SK-N-SH treated with all-trans-retinoic acid at 6 μM for 48 hours (cell line): ENCODE measurements around the gene MRPL11.
A peak's percentile ranks its signal among the peaks of the same experiment; 100 is the strongest.

Experiments
- ATAC-seq: fragments of 200-7000 bp; cut with Tn5 transposase; 3 replicates; pipeline ENCODE4 v1.9.1; 2020; ENCODE audit warnings: mild to moderate bottlenecking, moderate library complexity
- ARNTL ChIP-seq: fragments of 450-650 bp; formaldehyde crosslinking; IDR thresholded peaks from 2 replicates; pipeline ENCODE4 v1.5.0; 2020; ENCODE audit warnings: low read depth, mild to moderate bottlenecking, moderate library complexity, borderline replicate concordance
- BACH2 ChIP-seq: fragments of 250-450 bp; sonication (Bioruptor Pico); IDR thresholded peaks from 2 replicates; pipeline ENCODE4 v1.9.0; 2021; ENCODE audit warnings: mild to moderate bottlenecking, borderline replicate concordance
- CSDC2 ChIP-seq: fragments of 250-450 bp; sonication (Bioruptor Pico); IDR thresholded peaks from 2 replicates; pipeline ENCODE4 v1.5.0; 2020; ENCODE audit warnings: mild to moderate bottlenecking, moderate library complexity
- ESRRG ChIP-seq: fragments of 250-450 bp; sonication (Bioruptor Pico); IDR thresholded peaks from 2 replicates; pipeline ENCODE4 v1.6.1; 2021; ENCODE audit warnings: mild to moderate bottlenecking
- GLIS3 ChIP-seq: fragments of 250-450 bp; sonication (Bioruptor Pico); IDR thresholded peaks from 2 replicates; pipeline ENCODE4 v1.5.0; 2020; ENCODE audit warnings: mild to moderate bottlenecking, moderate library complexity
- ISL1 ChIP-seq: fragments of 250-450 bp; sonication (Bioruptor Pico); IDR thresholded peaks from 2 replicates; pipeline ENCODE4 v2.1.2; 2022; ENCODE audit warnings: mild to moderate bottlenecking, moderate library complexity
- OSR1 ChIP-seq: fragments of 250-450 bp; sonication (Bioruptor Pico); IDR thresholded peaks from 2 replicates; pipeline ENCODE4 v1.8.0; 2022; ENCODE audit warnings: moderate library complexity, mild to moderate bottlenecking, inconsistent platforms
- PPARA ChIP-seq: fragments of 250-450 bp; sonication (Bioruptor Pico); IDR thresholded peaks from 2 replicates; pipeline ENCODE4 v1.5.0; 2020; ENCODE audit warnings: mild to moderate bottlenecking, borderline replicate concordance
- RARB ChIP-seq: fragments of 250-450 bp; sonication (Bioruptor Pico); IDR thresholded peaks from 2 replicates; pipeline ENCODE4 v1.8.0; 2021; ENCODE audit warnings: mild to moderate bottlenecking, moderate library complexity
- SNAI2 ChIP-seq: fragments of 250-450 bp; sonication (Bioruptor Pico); IDR thresholded peaks from 2 replicates; pipeline ENCODE4 v1.5.0; 2020; ENCODE audit warnings: mild to moderate bottlenecking, moderate library complexity
- TCF4 ChIP-seq: fragments of 250-450 bp; sonication (Bioruptor Pico); IDR thresholded peaks from 2 replicates; pipeline ENCODE4 v1.8.0; 2021; ENCODE audit warnings: mild to moderate bottlenecking, moderate library complexity, borderline replicate concordance
- TOX ChIP-seq: fragments of 250-450 bp; sonication (Bioruptor Pico); IDR thresholded peaks from 2 replicates; pipeline ENCODE4 v1.8.0; 2021; ENCODE audit warnings: mild to moderate bottlenecking, moderate library complexity, borderline replicate concordance
- ZFP3 ChIP-seq: fragments of 250-450 bp; sonication (Bioruptor Pico); IDR thresholded peaks from 2 replicates; pipeline ENCODE4 v1.5.0; 2020; ENCODE audit warnings: mild to moderate bottlenecking, moderate library complexity
- ZFP30 ChIP-seq: fragments of 450-650 bp; formaldehyde crosslinking; IDR thresholded peaks from 2 replicates; pipeline ENCODE4 v1.5.0; 2022; ENCODE audit warnings: mild to moderate bottlenecking, moderate library complexity
- ZNF565 ChIP-seq: fragments of 450-650 bp; formaldehyde crosslinking; conservative IDR thresholded peaks from 2 replicates; pipeline ENCODE4 v1.5.0; 2020; ENCODE audit warnings: low read depth, mild to moderate bottlenecking, moderate library complexity
- ZNF70 ChIP-seq: fragments of 450-650 bp; formaldehyde crosslinking; IDR thresholded peaks from 2 replicates; pipeline ENCODE4 v1.5.0; 2020; ENCODE audit warnings: mild to moderate bottlenecking, moderate library complexity
- ZNF8 ChIP-seq: fragments of 450-650 bp; formaldehyde crosslinking; IDR thresholded peaks from 2 replicates; pipeline ENCODE4 v1.5.0; 2020; ENCODE audit warnings: mild to moderate bottlenecking, moderate library complexity
- TF ChIP-seq, protein P1 (sequence below): fragments of 250-450 bp; sonication (Bioruptor Pico); IDR thresholded peaks from 2 replicates; pipeline ENCODE4 v1.8.0; 2021; ENCODE audit warnings: low read depth, mild to moderate bottlenecking, moderate library complexity, borderline replicate concordance
- TF ChIP-seq, protein P2 (sequence below): fragments of 250-450 bp; sonication (Bioruptor Pico); IDR thresholded peaks from 2 replicates; pipeline ENCODE4 v1.5.1; 2021; ENCODE audit warnings: mild to moderate bottlenecking, moderate library complexity
- TF ChIP-seq, protein P3 (sequence below): fragments of 250-450 bp; sonication (Bioruptor Pico); IDR thresholded peaks from 2 replicates; pipeline ENCODE4 v1.5.1; 2020; ENCODE audit warnings: low read depth, mild to moderate bottlenecking, moderate library complexity
- TF ChIP-seq, protein P4 (sequence below): fragments of 250-450 bp; sonication (Bioruptor Pico); IDR thresholded peaks from 2 replicates; pipeline ENCODE4 v1.8.0; 2020; ENCODE audit warnings: mild to moderate bottlenecking, moderate library complexity, borderline replicate concordance
- TF ChIP-seq, protein P5 (sequence below): fragments of 250-450 bp; sonication (Bioruptor Pico); IDR thresholded peaks from 2 replicates; pipeline ENCODE4 v1.5.0; 2020; ENCODE audit warnings: mild to moderate bottlenecking, moderate library complexity

Gene MRPL11

DNA sequence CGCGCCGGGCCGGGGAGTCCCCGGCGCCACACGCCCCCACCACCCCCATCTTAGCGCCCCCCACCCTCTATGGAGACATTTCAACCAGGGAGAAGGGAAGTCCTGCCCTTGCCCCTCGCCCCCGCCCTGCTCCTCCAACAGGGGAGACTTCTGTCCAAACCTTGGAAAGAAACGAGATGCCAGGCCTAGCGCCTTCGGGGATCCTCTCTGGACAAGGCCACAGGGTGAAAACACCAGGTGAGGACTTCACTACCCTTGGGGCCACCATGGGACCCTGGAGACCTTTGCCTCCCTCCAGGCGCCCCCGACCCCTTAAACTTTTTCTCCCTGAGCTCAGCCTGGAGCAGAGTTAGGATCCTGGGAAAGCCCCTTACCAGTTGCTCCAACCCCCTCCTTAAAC lies 29.4 kb downstream of the MRPL11 start (continued):
- TF ChIP-seq, protein P1, sequence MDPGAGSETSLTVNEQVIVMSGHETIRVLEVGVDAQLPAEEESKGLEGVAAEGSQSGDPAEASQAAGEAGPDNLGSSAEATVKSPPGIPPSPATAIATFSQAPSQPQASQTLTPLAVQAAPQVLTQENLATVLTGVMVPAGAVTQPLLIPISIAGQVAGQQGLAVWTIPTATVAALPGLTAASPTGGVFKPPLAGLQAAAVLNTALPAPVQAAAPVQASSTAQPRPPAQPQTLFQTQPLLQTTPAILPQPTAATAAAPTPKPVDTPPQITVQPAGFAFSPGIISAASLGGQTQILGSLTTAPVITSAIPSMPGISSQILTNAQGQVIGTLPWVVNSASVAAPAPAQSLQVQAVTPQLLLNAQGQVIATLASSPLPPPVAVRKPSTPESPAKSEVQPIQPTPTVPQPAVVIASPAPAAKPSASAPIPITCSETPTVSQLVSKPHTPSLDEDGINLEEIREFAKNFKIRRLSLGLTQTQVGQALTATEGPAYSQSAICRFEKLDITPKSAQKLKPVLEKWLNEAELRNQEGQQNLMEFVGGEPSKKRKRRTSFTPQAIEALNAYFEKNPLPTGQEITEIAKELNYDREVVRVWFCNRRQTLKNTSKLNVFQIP (CRISPR knock-in tag) = no peak

DNA sequence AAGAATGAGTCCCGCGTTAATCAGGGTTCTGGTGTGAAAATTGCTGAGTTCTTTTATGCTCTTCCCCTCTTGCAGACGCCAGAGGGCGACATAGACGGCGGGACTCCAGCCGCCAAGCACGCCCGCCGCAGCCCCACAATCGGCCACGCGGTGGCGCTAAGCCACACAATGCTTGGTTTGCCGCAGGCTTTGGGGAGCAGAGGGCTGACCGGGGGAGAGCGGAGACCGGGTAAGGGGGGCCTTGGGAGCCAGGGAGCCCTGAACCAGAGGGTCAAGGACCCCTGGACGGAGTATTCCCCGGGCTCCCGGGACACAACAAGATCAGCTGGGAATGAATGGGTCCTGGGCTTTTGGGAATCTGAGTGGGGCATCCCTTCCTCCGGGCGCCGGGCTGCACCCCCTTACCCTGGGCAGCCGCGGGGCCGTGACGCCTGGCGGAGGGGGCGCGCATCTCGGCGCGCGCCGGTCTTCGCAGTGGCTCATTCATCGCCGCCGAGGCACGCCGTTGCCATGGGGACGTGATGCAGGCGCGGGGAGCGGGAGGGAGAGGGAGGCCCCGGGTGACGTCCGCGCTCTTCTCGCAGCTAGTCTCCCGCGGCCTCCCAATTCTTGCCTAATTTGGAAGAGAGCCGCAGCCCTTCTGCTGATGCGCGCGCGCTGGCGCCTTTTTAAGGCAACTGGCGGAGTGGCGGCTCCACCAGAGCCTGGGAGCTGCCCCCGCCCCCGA lies 30.0 kb downstream of the MRPL11 start:
- no peak for TF ChIP-seq ARNTL
- no peak for TF ChIP-seq ZNF565
- TF ChIP-seq CSDC2 (CRISPR knock-in tag) = 0 out of 2 replicates have a peak, but pooled peaks have one; percentile 51
- ATAC-seq = peak; percentile 89

DNA sequence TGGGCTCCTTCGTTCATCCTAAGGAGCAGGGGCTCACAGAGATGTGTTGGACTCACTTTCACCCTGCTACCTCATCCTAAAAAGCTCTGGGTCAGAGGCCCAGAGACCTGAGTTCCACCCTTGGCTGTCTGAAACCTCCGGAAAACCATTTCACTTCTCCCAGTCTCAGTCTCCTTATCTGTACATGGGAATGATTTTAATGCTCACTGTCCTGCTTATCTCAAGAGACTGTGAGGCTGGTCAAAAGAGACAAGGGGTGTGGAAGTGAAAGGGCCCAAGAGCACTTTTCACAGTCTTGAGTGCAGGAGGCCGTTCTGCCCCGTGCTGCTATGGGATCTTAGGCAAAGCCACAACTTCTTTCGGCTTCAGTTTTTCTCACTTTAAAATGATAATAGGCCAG lies 31.0 kb downstream of the MRPL11 start:
- no peak for ATAC-seq
- TF ChIP-seq, protein P2, sequence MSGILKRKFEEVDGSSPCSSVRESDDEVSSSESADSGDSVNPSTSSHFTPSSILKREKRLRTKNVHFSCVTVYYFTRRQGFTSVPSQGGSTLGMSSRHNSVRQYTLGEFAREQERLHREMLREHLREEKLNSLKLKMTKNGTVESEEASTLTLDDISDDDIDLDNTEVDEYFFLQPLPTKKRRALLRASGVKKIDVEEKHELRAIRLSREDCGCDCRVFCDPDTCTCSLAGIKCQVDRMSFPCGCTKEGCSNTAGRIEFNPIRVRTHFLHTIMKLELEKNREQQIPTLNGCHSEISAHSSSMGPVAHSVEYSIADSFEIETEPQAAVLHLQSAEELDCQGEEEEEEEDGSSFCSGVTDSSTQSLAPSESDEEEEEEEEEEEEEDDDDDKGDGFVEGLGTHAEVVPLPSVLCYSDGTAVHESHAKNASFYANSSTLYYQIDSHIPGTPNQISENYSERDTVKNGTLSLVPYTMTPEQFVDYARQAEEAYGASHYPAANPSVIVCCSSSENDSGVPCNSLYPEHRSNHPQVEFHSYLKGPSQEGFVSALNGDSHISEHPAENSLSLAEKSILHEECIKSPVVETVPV (CRISPR knock-in tag) = no peak
- TF ChIP-seq OSR1 (CRISPR knock-in tag) (no peak), TOX (CRISPR knock-in tag) (no peak)
- TF ChIP-seq, protein P3, sequence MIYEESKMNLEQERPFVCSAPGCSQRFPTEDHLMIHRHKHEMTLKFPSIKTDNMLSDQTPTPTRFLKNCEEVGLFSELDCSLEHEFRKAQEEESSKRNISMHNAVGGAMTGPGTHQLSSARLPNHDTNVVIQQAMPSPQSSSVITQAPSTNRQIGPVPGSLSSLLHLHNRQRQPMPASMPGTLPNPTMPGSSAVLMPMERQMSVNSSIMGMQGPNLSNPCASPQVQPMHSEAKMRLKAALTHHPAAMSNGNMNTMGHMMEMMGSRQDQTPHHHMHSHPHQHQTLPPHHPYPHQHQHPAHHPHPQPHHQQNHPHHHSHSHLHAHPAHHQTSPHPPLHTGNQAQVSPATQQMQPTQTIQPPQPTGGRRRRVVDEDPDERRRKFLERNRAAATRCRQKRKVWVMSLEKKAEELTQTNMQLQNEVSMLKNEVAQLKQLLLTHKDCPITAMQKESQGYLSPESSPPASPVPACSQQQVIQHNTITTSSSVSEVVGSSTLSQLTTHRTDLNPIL (CRISPR knock-in tag) = no peak

DNA sequence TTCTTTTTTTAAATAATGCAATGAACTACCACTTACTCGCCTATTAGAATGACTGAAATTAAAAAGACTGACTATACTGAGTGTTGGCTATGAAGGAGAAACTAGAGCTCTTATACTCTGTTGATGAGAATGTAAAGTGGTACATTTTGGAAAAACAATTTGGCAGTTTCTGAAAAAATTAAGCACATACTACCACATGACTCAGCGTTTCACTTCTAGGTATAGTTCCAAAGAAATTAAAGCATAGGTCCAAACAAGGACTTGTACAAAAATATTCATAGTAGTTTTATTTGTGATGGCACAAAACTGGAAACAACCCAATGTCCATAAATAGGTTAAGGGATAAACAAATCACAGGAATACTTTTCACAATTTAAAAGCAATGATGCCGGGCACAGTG lies 44.7 kb downstream of the MRPL11 start:
- TF ChIP-seq SNAI2 (CRISPR knock-in tag) = no peak
- TF ChIP-seq ARNTL = no peak
- no peak for TF ChIP-seq ISL1
- TF ChIP-seq, protein P3 (CRISPR knock-in tag) = no peak
- TF ChIP-seq, protein P4, sequence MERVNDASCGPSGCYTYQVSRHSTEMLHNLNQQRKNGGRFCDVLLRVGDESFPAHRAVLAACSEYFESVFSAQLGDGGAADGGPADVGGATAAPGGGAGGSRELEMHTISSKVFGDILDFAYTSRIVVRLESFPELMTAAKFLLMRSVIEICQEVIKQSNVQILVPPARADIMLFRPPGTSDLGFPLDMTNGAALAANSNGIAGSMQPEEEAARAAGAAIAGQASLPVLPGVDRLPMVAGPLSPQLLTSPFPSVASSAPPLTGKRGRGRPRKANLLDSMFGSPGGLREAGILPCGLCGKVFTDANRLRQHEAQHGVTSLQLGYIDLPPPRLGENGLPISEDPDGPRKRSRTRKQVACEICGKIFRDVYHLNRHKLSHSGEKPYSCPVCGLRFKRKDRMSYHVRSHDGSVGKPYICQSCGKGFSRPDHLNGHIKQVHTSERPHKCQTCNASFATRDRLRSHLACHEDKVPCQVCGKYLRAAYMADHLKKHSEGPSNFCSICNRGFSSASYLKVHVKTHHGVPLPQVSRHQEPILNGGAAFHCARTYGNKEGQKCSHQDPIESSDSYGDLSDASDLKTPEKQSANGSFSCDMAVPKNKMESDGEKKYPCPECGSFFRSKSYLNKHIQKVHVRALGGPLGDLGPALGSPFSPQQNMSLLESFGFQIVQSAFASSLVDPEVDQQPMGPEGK = no peak
- TF ChIP-seq ZNF565 = no peak
- no peak for TF ChIP-seq ZFP30 (CRISPR knock-in tag)
- no peak for TF ChIP-seq ZNF8
- TF ChIP-seq CSDC2 (CRISPR knock-in tag) = no peak
- TF ChIP-seq ESRRG (CRISPR knock-in tag) = no peak
- TF ChIP-seq RARB = no peak
- no peak for TF ChIP-seq ZFP3
- TF ChIP-seq, protein P5, sequence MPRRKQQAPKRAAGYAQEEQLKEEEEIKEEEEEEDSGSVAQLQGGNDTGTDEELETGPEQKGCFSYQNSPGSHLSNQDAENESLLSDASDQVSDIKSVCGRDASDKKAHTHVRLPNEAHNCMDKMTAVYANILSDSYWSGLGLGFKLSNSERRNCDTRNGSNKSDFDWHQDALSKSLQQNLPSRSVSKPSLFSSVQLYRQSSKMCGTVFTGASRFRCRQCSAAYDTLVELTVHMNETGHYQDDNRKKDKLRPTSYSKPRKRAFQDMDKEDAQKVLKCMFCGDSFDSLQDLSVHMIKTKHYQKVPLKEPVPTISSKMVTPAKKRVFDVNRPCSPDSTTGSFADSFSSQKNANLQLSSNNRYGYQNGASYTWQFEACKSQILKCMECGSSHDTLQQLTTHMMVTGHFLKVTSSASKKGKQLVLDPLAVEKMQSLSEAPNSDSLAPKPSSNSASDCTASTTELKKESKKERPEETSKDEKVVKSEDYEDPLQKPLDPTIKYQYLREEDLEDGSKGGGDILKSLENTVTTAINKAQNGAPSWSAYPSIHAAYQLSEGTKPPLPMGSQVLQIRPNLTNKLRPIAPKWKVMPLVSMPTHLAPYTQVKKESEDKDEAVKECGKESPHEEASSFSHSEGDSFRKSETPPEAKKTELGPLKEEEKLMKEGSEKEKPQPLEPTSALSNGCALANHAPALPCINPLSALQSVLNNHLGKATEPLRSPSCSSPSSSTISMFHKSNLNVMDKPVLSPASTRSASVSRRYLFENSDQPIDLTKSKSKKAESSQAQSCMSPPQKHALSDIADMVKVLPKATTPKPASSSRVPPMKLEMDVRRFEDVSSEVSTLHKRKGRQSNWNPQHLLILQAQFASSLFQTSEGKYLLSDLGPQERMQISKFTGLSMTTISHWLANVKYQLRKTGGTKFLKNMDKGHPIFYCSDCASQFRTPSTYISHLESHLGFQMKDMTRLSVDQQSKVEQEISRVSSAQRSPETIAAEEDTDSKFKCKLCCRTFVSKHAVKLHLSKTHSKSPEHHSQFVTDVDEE (CRISPR knock-in tag) = no peak
- no peak for TF ChIP-seq GLIS3
- TF ChIP-seq TCF4 = no peak
- no peak for TF ChIP-seq BACH2
- TF ChIP-seq, protein P2 (CRISPR knock-in tag) = no peak
- no peak for TF ChIP-seq PPARA
- no peak for TF ChIP-seq ZNF70 (CRISPR knock-in tag)
- no peak for ATAC-seq
